Fibroblast of lung (primary cell): ENCODE measurements around the gene SLC15A1.

Experiments used
- CTCF ChIP-seq, 2 donors: IDR thresholded peaks in 1 of 2; conservative IDR thresholded peaks in 1 of 2; 1 replicate in 1 of 2; 2 replicates in 1 of 2; pipeline ENCODE4 v1.5.1; 2011 to 2012; ENCODE audit warnings: low read length in 2 of 2, control low read depth in 1 of 2, inconsistent platforms in 1 of 2, low read depth in 1 of 2, mild to moderate bottlenecking in 1 of 2
- EZH2 ChIP-seq: IDR thresholded peaks from 2 replicates; pipeline ENCODE4 v1.5.1; 2012; ENCODE audit warnings: low read length, control low read depth, mild to moderate bottlenecking; ENCODE audit errors: missing control alignments

- TF ChIP-seq EZH2: no peak
- TF ChIP-seq CTCF (conservative IDR thresholded peaks at IDR 0.05 in 1 of 2, IDR thresholded peaks at IDR 0.05 in 1 of 2; ENCODE audit: low read depth in 1 of 2, low read length in 2 of 2): no peak
These were observed 42.7 kb upstream of the SLC15A1 start for GRCh38 chr13:98795220-98795619.
